ENCODE measurements around the gene ZNF407. TPM values are rescaled to one million over a fixed set of nuclear protein-coding genes. Genes with fewer than 3 reads are reported as not detected.

ZNF407 gene
- total and polyA plus RNA-seq, 2 of the 13 experiments (the other 11 are each of a cell fraction or from before 2014, with no cell fraction given), result 2.3 to 8.7 TPM

DNA sequence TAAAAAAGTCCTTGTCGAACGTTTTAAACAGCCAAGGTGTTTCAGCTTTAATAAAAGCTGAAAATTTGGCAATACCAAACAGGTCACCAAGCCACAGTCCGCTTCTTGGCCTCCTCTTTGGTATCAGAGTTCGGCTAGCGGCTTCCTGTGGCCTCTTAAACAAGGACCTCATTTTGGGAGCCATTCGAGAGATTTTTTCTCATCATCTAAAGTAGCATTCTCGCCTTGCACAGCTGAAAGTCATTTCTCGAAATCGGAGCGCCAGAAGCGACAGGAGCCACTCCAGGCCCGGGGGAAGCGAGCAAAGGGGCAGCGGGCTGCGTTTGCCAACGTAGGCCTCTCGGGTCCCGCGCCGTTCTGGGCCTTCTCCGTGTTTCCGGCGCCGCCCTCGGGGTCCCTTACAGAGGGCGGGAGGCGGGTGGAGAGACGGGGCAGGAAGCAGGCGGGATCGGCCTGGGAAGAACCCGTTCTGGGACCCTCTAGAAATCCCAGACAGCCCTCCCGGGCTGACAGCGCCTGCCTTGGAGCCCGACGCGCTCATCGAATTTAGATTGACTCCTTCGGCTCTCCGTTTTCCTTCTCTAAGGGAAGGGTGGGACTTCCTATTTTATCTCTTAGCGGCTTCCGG is 522 bp upstream of the ZNF407 start (continued):
- TF ChIP-seq, protein P1, sequence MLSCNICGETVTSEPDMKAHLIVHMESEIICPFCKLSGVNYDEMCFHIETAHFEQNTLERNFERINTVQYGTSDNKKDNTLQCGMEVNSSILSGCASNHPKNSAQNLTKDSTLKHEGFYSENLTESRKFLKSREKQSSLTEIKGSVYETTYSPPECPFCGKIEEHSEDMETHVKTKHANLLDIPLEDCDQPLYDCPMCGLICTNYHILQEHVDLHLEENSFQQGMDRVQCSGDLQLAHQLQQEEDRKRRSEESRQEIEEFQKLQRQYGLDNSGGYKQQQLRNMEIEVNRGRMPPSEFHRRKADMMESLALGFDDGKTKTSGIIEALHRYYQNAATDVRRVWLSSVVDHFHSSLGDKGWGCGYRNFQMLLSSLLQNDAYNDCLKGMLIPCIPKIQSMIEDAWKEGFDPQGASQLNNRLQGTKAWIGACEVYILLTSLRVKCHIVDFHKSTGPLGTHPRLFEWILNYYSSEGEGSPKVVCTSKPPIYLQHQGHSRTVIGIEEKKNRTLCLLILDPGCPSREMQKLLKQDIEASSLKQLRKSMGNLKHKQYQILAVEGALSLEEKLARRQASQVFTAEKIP (CRISPR knock-in tag; IDR thresholded peaks at IDR 0.05; ENCODE audit: borderline replicate concordance), result 0 out of 2 replicates have a peak, but pooled peaks have one; percentile 71
- peak; percentile 44 for TF ChIP-seq AGO1 (IDR thresholded peaks at IDR 0.05; ENCODE audit: low read depth, low read length, poor library complexity, severe bottlenecking)
- no peak; the same call in 1 of the 2 replicates for TF ChIP-seq ARNT2 (CRISPR knock-in tag; IDR thresholded peaks at IDR 0.05; ENCODE audit: low read depth)
- TF ChIP-seq, protein P2, sequence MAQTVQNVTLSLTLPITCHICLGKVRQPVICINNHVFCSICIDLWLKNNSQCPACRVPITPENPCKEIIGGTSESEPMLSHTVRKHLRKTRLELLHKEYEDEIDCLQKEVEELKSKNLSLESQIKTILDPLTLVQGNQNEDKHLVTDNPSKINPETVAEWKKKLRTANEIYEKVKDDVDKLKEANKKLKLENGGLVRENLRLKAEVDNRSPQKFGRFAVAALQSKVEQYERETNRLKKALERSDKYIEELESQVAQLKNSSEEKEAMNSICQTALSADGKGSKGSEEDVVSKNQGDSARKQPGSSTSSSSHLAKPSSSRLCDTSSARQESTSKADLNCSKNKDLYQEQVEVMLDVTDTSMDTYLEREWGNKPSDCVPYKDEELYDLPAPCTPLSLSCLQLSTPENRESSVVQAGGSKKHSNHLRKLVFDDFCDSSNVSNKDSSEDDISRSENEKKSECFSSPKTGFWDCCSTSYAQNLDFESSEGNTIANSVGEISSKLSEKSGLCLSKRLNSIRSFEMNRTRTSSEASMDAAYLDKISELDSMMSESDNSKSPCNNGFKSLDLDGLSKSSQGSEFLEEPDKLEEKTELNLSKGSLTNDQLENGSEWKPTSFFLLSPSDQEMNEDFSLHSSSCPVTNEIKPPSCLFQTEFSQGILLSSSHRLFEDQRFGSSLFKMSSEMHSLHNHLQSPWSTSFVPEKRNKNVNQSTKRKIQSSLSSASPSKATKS (CRISPR knock-in tag; IDR thresholded peaks at IDR 0.05), result no peak
- TF ChIP-seq SRY (CRISPR knock-in tag; IDR thresholded peaks at IDR 0.05), result no peak
- no peak for TF ChIP-seq NR2F2 (IDR thresholded peaks at IDR 0.05; ENCODE audit: borderline replicate concordance, low read depth)
- TF ChIP-seq RORA (CRISPR knock-in tag; IDR thresholded peaks at IDR 0.05), result peak; percentile 60; the same call in 1 of the 2 replicates
- no peak for TF ChIP-seq MIER3 (CRISPR knock-in tag; IDR thresholded peaks at IDR 0.05; ENCODE audit: borderline replicate concordance)
- peak; percentile 61 for TF ChIP-seq RBM39 (IDR thresholded peaks at IDR 0.05; ENCODE audit: low read depth, low read length, poor library complexity, severe bottlenecking)
- TF ChIP-seq, protein P3, sequence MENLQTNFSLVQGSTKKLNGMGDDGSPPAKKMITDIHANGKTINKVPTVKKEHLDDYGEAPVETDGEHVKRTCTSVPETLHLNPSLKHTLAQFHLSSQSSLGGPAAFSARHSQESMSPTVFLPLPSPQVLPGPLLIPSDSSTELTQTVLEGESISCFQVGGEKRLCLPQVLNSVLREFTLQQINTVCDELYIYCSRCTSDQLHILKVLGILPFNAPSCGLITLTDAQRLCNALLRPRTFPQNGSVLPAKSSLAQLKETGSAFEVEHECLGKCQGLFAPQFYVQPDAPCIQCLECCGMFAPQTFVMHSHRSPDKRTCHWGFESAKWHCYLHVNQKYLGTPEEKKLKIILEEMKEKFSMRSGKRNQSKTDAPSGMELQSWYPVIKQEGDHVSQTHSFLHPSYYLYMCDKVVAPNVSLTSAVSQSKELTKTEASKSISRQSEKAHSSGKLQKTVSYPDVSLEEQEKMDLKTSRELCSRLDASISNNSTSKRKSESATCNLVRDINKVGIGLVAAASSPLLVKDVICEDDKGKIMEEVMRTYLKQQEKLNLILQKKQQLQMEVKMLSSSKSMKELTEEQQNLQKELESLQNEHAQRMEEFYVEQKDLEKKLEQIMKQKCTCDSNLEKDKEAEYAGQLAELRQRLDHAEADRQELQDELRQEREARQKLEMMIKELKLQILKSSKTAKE (CRISPR knock-in tag; IDR thresholded peaks at IDR 0.05; ENCODE audit: borderline replicate concordance), result no peak
- no peak for TF ChIP-seq HOXD1 (CRISPR knock-in tag; IDR thresholded peaks at IDR 0.05)
- TF ChIP-seq, protein P4, sequence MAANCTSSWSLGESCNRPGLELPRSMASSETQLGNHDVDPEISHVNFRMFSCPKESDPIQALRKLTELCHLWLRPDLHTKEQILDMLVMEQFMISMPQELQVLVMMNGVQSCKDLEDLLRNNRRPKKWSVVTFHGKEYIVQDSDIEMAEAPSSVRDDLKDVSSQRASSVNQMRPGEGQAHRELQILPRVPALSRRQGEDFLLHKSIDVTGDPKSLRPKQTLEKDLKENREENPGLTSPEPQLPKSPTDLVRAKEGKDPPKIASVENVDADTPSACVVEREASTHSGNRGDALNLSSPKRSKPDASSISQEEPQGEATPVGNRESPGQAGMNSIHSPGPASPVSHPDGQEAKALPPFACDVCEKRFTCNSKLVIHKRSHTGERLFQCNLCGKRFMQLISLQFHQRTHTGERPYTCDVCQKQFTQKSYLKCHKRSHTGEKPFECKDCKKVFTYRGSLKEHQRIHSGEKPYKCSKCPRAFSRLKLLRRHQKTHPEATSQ (CRISPR knock-in tag; IDR thresholded peaks at IDR 0.05; ENCODE audit: borderline replicate concordance), result no peak
- TF ChIP-seq ZNF557 (CRISPR knock-in tag; IDR thresholded peaks at IDR 0.05), result no peak
- TF ChIP-seq ZBTB1 (CRISPR knock-in tag; IDR thresholded peaks at IDR 0.05; ENCODE audit: borderline replicate concordance), result no peak
- no peak for TF ChIP-seq ZNF260 (CRISPR knock-in tag; IDR thresholded peaks at IDR 0.05; ENCODE audit: borderline replicate concordance, low read depth)
- TF ChIP-seq ATRX (CRISPR knock-in tag; IDR thresholded peaks at IDR 0.05; ENCODE audit: borderline replicate concordance), result no peak
- TF ChIP-seq DPF2 (CRISPR knock-in tag; IDR thresholded peaks at IDR 0.05; ENCODE audit: borderline replicate concordance, low read depth), result no peak
- no peak for TF ChIP-seq NFIC (IDR thresholded peaks at IDR 0.05; ENCODE audit: low read length)
- no peak for TF ChIP-seq ATAD3A (CRISPR knock-in tag; IDR thresholded peaks at IDR 0.05)
- peak; percentile 22; the same call in 1 of the 2 replicates for TF ChIP-seq FOXO1 (CRISPR knock-in tag; IDR thresholded peaks at IDR 0.05)
- TF ChIP-seq ZNF724P (CRISPR knock-in tag; IDR thresholded peaks at IDR 0.05; ENCODE audit: borderline replicate concordance), result no peak; the same call in 1 of the 2 replicates
- TF ChIP-seq POGZ (CRISPR knock-in tag; IDR thresholded peaks at IDR 0.05), result 0 out of 2 replicates have a peak, but pooled peaks have one; percentile 6
- no peak for TF ChIP-seq MLLT10 (CRISPR knock-in tag; IDR thresholded peaks at IDR 0.05)
